Endothelial cell of umbilical vein (primary cell): ENCODE results near the gene CALU. TPM values are rescaled to one million over a fixed set of nuclear protein-coding genes. Genes with fewer than 3 reads are reported as not detected.

Experiments used
- BruUV-seq: library from RNA; stranded (reverse); fragments of 400-500 nt; replicated peaks from 2 replicates; lab custom pipeline; 2021; lab: Mats Ljungman, UMichigan
- CTCF ChIA-PET: fragments of 300-600, 350-600 bp; sonication (Branson Sonifier 250); formaldehyde crosslinking; loops from one replicate; lab custom pipeline; 2021; ENCODE audit warnings: antibody characterized with exemption, inconsistent platforms; lab: Charles Lee
- POLR2A ChIA-PET: fragments of 300-600, 350-600 bp; sonication (Branson Sonifier 250); formaldehyde crosslinking; loops from one replicate; lab custom pipeline; 2021; ENCODE audit warnings: antibody characterized with exemption, inconsistent platforms; lab: Charles Lee
- DNase-seq: peaks from one replicate; pipeline ENCODE4 v3.0.0-alpha.2; 2011; ENCODE audit warnings: low read depth, low spot score
- FAIRE-seq: peaks from 2 replicates; lab custom pipeline; 2011; peaks lifted over from hg19 to GRCh38; lab: Jason Lieb, UNC
- H2AFZ ChIP-seq: 2 replicates; pipeline ENCODE4 v1.6.0; 2012; ENCODE audit warnings: low read depth, low read length, control low read depth, inconsistent platforms
- H3K27ac ChIP-seq: 2 replicates; pipeline ENCODE4 v1.5.1; 2011; ENCODE audit warnings: low read depth, mild to moderate bottlenecking, control low read depth, low read length, moderate library complexity; ENCODE audit not compliant: insufficient read depth
- H3K27me3 ChIP-seq, 2 experiments: 2 replicates each; pipeline versions ENCODE4 v1.6.0 to v1.6.1; 2011; ENCODE audit warnings: low read length in 2 of 2, mixed read lengths in 1 of 2; ENCODE audit not compliant: control insufficient read depth in 2 of 2, insufficient read depth in 2 of 2
- H3K36me3 ChIP-seq, 2 experiments: 2 replicates in 1 of 2; 3 replicates in 1 of 2; pipeline ENCODE4 v1.5.1; 2011; ENCODE audit warnings: low read length in 2 of 2, mild to moderate bottlenecking in 1 of 2, moderate library complexity in 1 of 2; ENCODE audit not compliant: control insufficient read depth in 2 of 2, insufficient read depth in 2 of 2; ENCODE audit errors: extremely low read depth in 1 of 2
- H3K4me1 ChIP-seq: 3 replicates; pipeline ENCODE4 v1.5.1; 2011; ENCODE audit warnings: mild to moderate bottlenecking, low read length; ENCODE audit not compliant: control insufficient read depth, insufficient read depth; ENCODE audit errors: extremely low read depth
- H3K4me2 ChIP-seq: 2 replicates; pipeline ENCODE4 v1.6.1; 2011; ENCODE audit warnings: low read length, control low read depth, mixed read lengths; ENCODE audit not compliant: insufficient read depth
- H3K4me3 ChIP-seq, 3 experiments: fragments of 200-600 bp in 1 of 3; sonication (generic), shearing (Covaris generic) in 1 of 3; replicated peaks in 1 of 3; 2 replicates each; pipeline ENCODE4 v1.5.1; 2011 to 2016; ENCODE audit warnings: control low read depth in 3 of 3, low read length in 3 of 3, mild to moderate bottlenecking in 2 of 3, inconsistent platforms in 1 of 3, low read depth in 1 of 3, moderate library complexity in 1 of 3; ENCODE audit not compliant: insufficient read depth in 1 of 3
- H3K79me2 ChIP-seq: 2 replicates; pipeline ENCODE4 v1.6.0; 2012; ENCODE audit warnings: low read length, inconsistent platforms; ENCODE audit not compliant: control insufficient read depth, insufficient read depth
- H3K9ac ChIP-seq: replicated peaks from 2 replicates; pipeline ENCODE3; 2011; ENCODE audit warnings: low read length, control low read depth; ENCODE audit not compliant: insufficient read depth; ENCODE audit errors: extremely low read depth
- H3K9me1 ChIP-seq: replicated peaks from 3 replicates; pipeline ENCODE4 v1.6.0; 2011; ENCODE audit warnings: mild to moderate bottlenecking, low read length; ENCODE audit not compliant: control insufficient read depth, insufficient read depth; ENCODE audit errors: extremely low read depth
- H3K9me3 ChIP-seq: replicated peaks from 2 replicates; pipeline ENCODE4 v1.5.1; 2012; ENCODE audit warnings: low read length, inconsistent platforms; ENCODE audit not compliant: control insufficient read depth, insufficient read depth
- H4K20me1 ChIP-seq: replicated peaks from 2 replicates; pipeline ENCODE3; 2011; ENCODE audit warnings: mild to moderate bottlenecking, low read length; ENCODE audit not compliant: control insufficient read depth, insufficient read depth; ENCODE audit errors: extremely low read depth
- FOS ChIP-seq: IDR thresholded peaks from 2 replicates; pipeline ENCODE4 v1.6.1; 2011; ENCODE audit warnings: mild to moderate bottlenecking, low read length, moderate library complexity, borderline replicate concordance; ENCODE audit not compliant: insufficient read depth
- JUN ChIP-seq: IDR thresholded peaks from 2 replicates; pipeline ENCODE4 v1.6.1; 2011; ENCODE audit warnings: borderline replicate concordance, low read depth; ENCODE audit not compliant: insufficient read length, insufficient read depth
- MYC ChIP-seq: IDR thresholded peaks from one replicate; pipeline ENCODE4 v1.6.1; 2011; ENCODE audit warnings: mild to moderate bottlenecking, low read depth, low read length
- POLR2A ChIP-seq: IDR thresholded peaks from 2 replicates; pipeline ENCODE4 v1.6.1; 2012; ENCODE audit warnings: low read depth, mild to moderate bottlenecking, control low read depth, low read length
- POLR2AphosphoS5 ChIP-seq: IDR thresholded peaks from 2 replicates; pipeline ENCODE4 v1.6.1; 2012; ENCODE audit warnings: low read depth, mild to moderate bottlenecking, control low read depth, low read length, moderate library complexity; ENCODE audit not compliant: insufficient read depth
- dilution Hi-C: fragments of 300-500 bp; cut with MboI; formaldehyde crosslinking; loops from one replicate; pipeline ENCODE4 v1.15.0; 2019; ENCODE audit warnings: low sequenced_read_pairs; ENCODE audit not compliant: extremely low pct_ligation_motif_present
- intact Hi-C: fragments of 100-400 bp; cut with micrococcal nuclease; formaldehyde crosslinking; loops from one replicate; pipeline ENCODE4 v1.10.0; 2022
- polyA plus RNA-seq, 4 experiments: library from polyadenylated mRNA; depleted of rRNA in 3 of 4; stranded (reverse) in 3 of 4; unstranded in 1 of 4; fragments of >200 nt; gene quantifications; 2 replicates each; pipeline versions ENCODE4 v1.2.1 to v1.2.3, GENCODE V29; 2011 to 2012; ENCODE audit warnings: missing spikeins in 1 of 4
- total RNA-seq: library from RNA; stranded (reverse); gene quantifications from 2 replicates; pipeline ENCODE4 v1.2.3, GENCODE V29; 2021
- TF ChIP-seq, protein P1 (sequence below), 2 donors: IDR thresholded peaks; 1 replicate in 1 of 2; 2 replicates in 1 of 2; pipeline ENCODE4 v1.5.1; 2011; ENCODE audit warnings: low read length in 2 of 2, mild to moderate bottlenecking in 2 of 2, moderate library complexity in 2 of 2, control low read depth in 1 of 2, inconsistent platforms in 1 of 2, low read depth in 1 of 2; ENCODE audit not compliant: insufficient read depth in 1 of 2; ENCODE audit errors: extremely low read depth in 1 of 2
- TF ChIP-seq, protein P2 (sequence below): IDR thresholded peaks from 2 replicates; pipeline ENCODE4 v1.6.1; 2011; ENCODE audit not compliant: insufficient read depth, insufficient read length

Gene CALU
- total and polyA plus RNA-seq, 2 donors (not counting 3 experiments of a cell fraction or from before 2014, with no cell fraction given), result 135 to 257 TPM

DNA sequence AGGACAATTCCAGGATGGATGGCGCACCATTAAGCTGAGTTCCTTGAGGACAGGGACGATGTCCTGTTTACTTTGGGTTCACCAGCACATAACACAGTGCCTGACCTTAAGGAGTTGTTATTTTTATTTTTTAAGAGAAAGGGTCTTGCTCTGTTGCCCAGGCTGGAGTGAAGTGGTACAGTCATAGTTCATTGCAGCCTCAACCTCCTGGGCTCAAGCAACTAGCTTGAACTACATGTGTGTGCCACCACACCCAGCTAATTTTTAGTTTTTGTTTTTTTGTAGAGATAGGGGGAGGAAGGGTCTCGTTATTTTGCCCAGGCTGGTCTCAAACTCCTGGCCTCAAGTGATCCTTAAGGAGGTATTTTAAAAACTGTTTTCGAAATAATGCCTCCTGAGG, 1.7 kb upstream of the CALU start:
- no peaks in the 10 kb centered on the region for H3K9me1 ChIP-seq
- TF ChIP-seq, protein P1, sequence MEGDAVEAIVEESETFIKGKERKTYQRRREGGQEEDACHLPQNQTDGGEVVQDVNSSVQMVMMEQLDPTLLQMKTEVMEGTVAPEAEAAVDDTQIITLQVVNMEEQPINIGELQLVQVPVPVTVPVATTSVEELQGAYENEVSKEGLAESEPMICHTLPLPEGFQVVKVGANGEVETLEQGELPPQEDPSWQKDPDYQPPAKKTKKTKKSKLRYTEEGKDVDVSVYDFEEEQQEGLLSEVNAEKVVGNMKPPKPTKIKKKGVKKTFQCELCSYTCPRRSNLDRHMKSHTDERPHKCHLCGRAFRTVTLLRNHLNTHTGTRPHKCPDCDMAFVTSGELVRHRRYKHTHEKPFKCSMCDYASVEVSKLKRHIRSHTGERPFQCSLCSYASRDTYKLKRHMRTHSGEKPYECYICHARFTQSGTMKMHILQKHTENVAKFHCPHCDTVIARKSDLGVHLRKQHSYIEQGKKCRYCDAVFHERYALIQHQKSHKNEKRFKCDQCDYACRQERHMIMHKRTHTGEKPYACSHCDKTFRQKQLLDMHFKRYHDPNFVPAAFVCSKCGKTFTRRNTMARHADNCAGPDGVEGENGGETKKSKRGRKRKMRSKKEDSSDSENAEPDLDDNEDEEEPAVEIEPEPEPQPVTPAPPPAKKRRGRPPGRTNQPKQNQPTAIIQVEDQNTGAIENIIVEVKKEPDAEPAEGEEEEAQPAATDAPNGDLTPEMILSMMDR (IDR thresholded peaks at IDR 0.05; ENCODE audit: extremely low read depth in 1 of 2, insufficient read depth in 1 of 2, low read depth in 1 of 2, low read length in 2 of 2), result no peak
- TF ChIP-seq FOS (no peak), POLR2A (no peak), POLR2AphosphoS5 (no peak), JUN (no peak), MYC (no peak)
- TF ChIP-seq, protein P2, sequence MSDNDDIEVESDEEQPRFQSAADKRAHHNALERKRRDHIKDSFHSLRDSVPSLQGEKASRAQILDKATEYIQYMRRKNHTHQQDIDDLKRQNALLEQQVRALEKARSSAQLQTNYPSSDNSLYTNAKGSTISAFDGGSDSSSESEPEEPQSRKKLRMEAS, result no peak
- H3K36me3 ChIP-seq, result no peaks in the 10 kb centered on the region
- H3K4me2 ChIP-seq, result no peak overlapping the region
- ChIA-PET CTCF (interaction anchor here (1.0 to 1.9 kb wide), 4 partner anchors 9 to 71 kb away, joined by 3 to 5 read pairs (median 4); no protein-coding TSS in a partner anchor), POLR2A (no interaction called here)
- H3K9me3 ChIP-seq, result no peaks in the 10 kb centered on the region
- dilution Hi-C loops (no loop called here), intact Hi-C loops (no loop called here)
- H4K20me1 ChIP-seq, result peaks cover 10% of the 10 kb centered on the region
- no peak overlapping the region for H2AFZ ChIP-seq
- peaks cover 33% of the 10 kb centered on the region for H3K79me2 ChIP-seq
- H3K27ac ChIP-seq, result no peak overlapping the region
- FAIRE-seq (peak; percentile 15), DNase-seq (no peak)
- H3K27me3 ChIP-seq, result peaks cover 0 to 2% of the 10 kb centered on the region in 2 experiments
- H3K4me3 ChIP-seq, result no peak overlapping the region
- no peak overlapping the region for H3K9ac ChIP-seq
- no TSS peak for BruUV-seq
- peaks cover 42% of the 10 kb centered on the region for H3K4me1 ChIP-seq
